Activated CD4-positive, alpha-beta T cell treated with anti-CD3 and anti-CD28 coated beads, Interleukin-2, amount 50 U/mL, for 48 hours (primary cell): ENCODE data around the gene INSYN2B.

Experiments used
- DNase-seq, 2 experiments: peaks; one replicate each; pipeline ENCODE4 v3.0.0-alpha.2; 2020

INSYN2B gene

GRCh38 chr5:169922474-169922873, 57.8 kb downstream of the INSYN2B start:
- no peak for DNase-seq

GRCh38 chr5:169921949-169922348, 58.3 kb downstream of the INSYN2B start:
- no peak for DNase-seq

GRCh38 chr5:169921384-169921783, 58.9 kb downstream of the INSYN2B start:
- DNase-seq = no peak

- DNase-seq = no peak
Measured at GRCh38 chr5:169920474-169920873, 59.8 kb downstream of the INSYN2B start.

GRCh38 chr5:169918228-169918627, 62.1 kb downstream of the INSYN2B start:
- no peak for DNase-seq

- no peak for DNase-seq
Measured at GRCh38 chr5:169917500-169917899, 62.8 kb downstream of the INSYN2B start.

GRCh38 chr5:169914766-169915165, 65.5 kb downstream of the INSYN2B start:
- DNase-seq = no peak

- DNase-seq = no peak
Measured at GRCh38 chr5:169913479-169913878, 66.8 kb downstream of the INSYN2B start.

GRCh38 chr5:169911448-169912212, 68.7 kb downstream of the INSYN2B start:
- no peak for DNase-seq

- DNase-seq = no peak
Measured at GRCh38 chr5:169910393-169910792, 69.9 kb downstream of the INSYN2B start.

GRCh38 chr5:169909945-169910344, 70.3 kb downstream of the INSYN2B start:
- DNase-seq = no peak

- no peak for DNase-seq
Measured at GRCh38 chr5:169908864-169909263, 71.4 kb downstream of the INSYN2B start.

GRCh38 chr5:169906745-169907649, 73.3 kb downstream of the INSYN2B start:
- no peak for DNase-seq

GRCh38 chr5:169905017-169905416, 75.3 kb downstream of the INSYN2B start:
- DNase-seq = no peak

- no peak for DNase-seq
Measured at GRCh38 chr5:169904508-169904907, 75.8 kb downstream of the INSYN2B start.

- DNase-seq = no peak
Measured at GRCh38 chr5:169904059-169904458, 76.2 kb downstream of the INSYN2B start.

- DNase-seq = no peak
Measured at GRCh38 chr5:169901896-169902295, 78.4 kb downstream of the INSYN2B start.

- DNase-seq = no peak
Measured at GRCh38 chr5:169897481-169897880, 82.8 kb downstream of the INSYN2B start.

- DNase-seq = no peak
Measured at GRCh38 chr5:169895926-169896325, 84.4 kb downstream of the INSYN2B start.

- DNase-seq = no peak
Measured at GRCh38 chr5:169893571-169893970, 86.7 kb downstream of the INSYN2B start.

- DNase-seq = no peak
Measured at GRCh38 chr5:169893010-169893409, 87.3 kb downstream of the INSYN2B start.

GRCh38 chr5:169889572-169889971, 90.7 kb downstream of the INSYN2B start:
- no peak for DNase-seq

GRCh38 chr5:169886677-169887076, 93.6 kb downstream of the INSYN2B start:
- DNase-seq = no peak

- no peak for DNase-seq
Measured at GRCh38 chr5:169886033-169886432, 94.3 kb downstream of the INSYN2B start.
